Stimulated activated CD8-positive, alpha-beta memory T cell treated with anti-CD3 and anti-CD28 coated beads, Interleukin-4, amount 100 ng/mL, for 4 hours (primary cell): ENCODE results near the gene PROSER2.

Source experiments
- DNase-seq, 2 donors: peaks; one replicate each; pipeline ENCODE4 v3.0.0-alpha.2; 2020; ENCODE audit warnings: low read depth in 2 of 2, low spot score in 1 of 2

Gene PROSER2

GRCh38 chr10:11823122-11823988, at the start of gene PROSER2:
Gene PROSER2 (plus strand): TSS chr10:11823356. CDS start chr10:11852078, 28,722 bp downstream.
- DNase-seq = no peak

GRCh38 chr10:11773761-11774441, 49.3 kb upstream of the PROSER2 start:
- DNase-seq = no peak

GRCh38 chr10:11775412-11775811, 47.7 kb upstream of the PROSER2 start:
- DNase-seq = no peak

- no peak for DNase-seq
These were observed 47.1 kb upstream of the PROSER2 start for GRCh38 chr10:11776080-11776479.

- DNase-seq = no peak
These were observed 42.0 kb upstream of the PROSER2 start for GRCh38 chr10:11781114-11781513.

GRCh38 chr10:11782793-11783557, 40.2 kb upstream of the PROSER2 start:
- no peak for DNase-seq

- no peak for DNase-seq
These were observed 39.6 kb upstream of the PROSER2 start for GRCh38 chr10:11783558-11783865.

- DNase-seq = no peak
These were observed 35.8 kb upstream of the PROSER2 start for GRCh38 chr10:11787374-11787773.

GRCh38 chr10:11787846-11788245, 35.3 kb upstream of the PROSER2 start:
- no peak for DNase-seq

GRCh38 chr10:11789306-11789705, 33.9 kb upstream of the PROSER2 start:
- no peak for DNase-seq

- no peak for DNase-seq
These were observed 33.2 kb upstream of the PROSER2 start for GRCh38 chr10:11789956-11790355.

- DNase-seq = no peak
These were observed 29.2 kb upstream of the PROSER2 start for GRCh38 chr10:11793762-11794479.

- no peak for DNase-seq
These were observed 28.6 kb upstream of the PROSER2 start for GRCh38 chr10:11794566-11794965.

GRCh38 chr10:11795101-11795920, 27.8 kb upstream of the PROSER2 start:
- DNase-seq = no peak

- no peak for DNase-seq
These were observed 26.7 kb upstream of the PROSER2 start for GRCh38 chr10:11796474-11796873.

- no peak for DNase-seq
These were observed 25.9 kb upstream of the PROSER2 start for GRCh38 chr10:11797281-11797680.

GRCh38 chr10:11797847-11798633, 25.1 kb upstream of the PROSER2 start:
- no peak for DNase-seq

GRCh38 chr10:11798845-11799735, 24.1 kb upstream of the PROSER2 start:
- no peak for DNase-seq

GRCh38 chr10:11799736-11800080, 23.4 kb upstream of the PROSER2 start:
- DNase-seq = no peak
